ENCODE data around the gene SIX3.

Gene SIX3

DNA sequence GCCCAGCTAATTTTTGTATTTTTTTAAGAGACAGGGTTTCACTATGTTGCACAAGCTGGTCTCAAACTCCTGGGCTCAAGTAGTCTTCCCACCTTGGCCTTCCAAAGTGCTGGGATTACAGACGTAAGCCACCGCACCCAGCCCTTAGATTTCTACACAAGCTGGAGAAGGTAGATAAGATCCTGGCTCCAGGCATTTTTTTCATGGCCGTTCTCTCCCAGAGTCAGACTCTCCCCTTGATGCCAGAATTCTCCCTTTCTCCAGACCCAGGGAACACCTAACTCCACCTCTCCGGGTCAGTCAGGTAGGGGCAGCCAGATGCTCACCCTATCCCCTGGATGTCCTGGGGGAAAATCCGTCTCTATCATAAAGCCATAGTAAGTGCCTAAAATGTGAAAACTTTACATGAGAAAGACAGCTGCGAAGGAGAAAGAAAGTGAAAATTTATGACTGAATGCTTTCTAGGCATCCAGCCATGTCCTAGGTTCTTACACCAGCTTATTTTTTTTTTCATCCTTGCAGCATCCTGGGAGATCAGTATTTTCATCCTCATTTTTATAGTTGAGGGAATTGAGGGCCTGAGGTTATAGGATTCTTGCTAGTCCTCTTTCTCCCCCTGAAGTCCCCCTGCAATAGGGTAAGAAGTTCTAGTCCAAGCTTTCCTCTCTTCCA, 16.3 kb downstream of the SIX3 start:
- no peak overlapping the region for H2BK15ac ChIP-seq (ENCODE audit: low read depth, poor library complexity, severe bottlenecking)
- H3K36me3 ChIP-seq (ENCODE audit: control insufficient read depth in 1 of 2, insufficient read depth in 2 of 2, low read depth in 1 of 2, low read length in 2 of 2): no peaks in the 10 kb centered on the region
- peaks cover 11% of the 10 kb centered on the region for H3K4me1 ChIP-seq (ENCODE audit: control insufficient read depth, insufficient read depth, low read depth, low read length)
- no peaks in the 10 kb centered on the region for H3K9me3 ChIP-seq (ENCODE audit: control insufficient read depth, low read length)
- DNase-seq: no peak
- 100% methylated on average over 5 of the region's 6 CpGs for WGBS
- H4K8ac ChIP-seq (ENCODE audit: low read length): no peak overlapping the region
- no peak overlapping the region for H3K18ac ChIP-seq (ENCODE audit: low read depth in 1 of 2, low read length in 2 of 2)
- peak overlapping the region; percentile 17 for H3K9ac ChIP-seq (ENCODE audit: low read length)
- H3K4me2 ChIP-seq (ENCODE audit: low read length, poor library complexity, severe bottlenecking): no peak overlapping the region
- no peak overlapping the region for H3K14ac ChIP-seq (ENCODE audit: low read length in 2 of 2)
- no peak overlapping the region for H2AK5ac ChIP-seq (ENCODE audit: low read length, severe bottlenecking)
- no peak overlapping the region for H2AFZ ChIP-seq (ENCODE audit: low read depth, low read length)
- no peak overlapping the region for H2BK12ac ChIP-seq (ENCODE audit: low read length in 2 of 2)
- H3K4ac ChIP-seq (ENCODE audit: low read depth in 1 of 2, low read length in 2 of 2): no peak overlapping the region
- no peak overlapping the region for H3K4me3 ChIP-seq (ENCODE audit: insufficient read depth in 1 of 2, low read depth in 1 of 2, low read length in 2 of 2)
- no peaks in the 10 kb centered on the region for H3K79me1 ChIP-seq (replicated peaks; ENCODE audit: low read length, poor library complexity, severe bottlenecking)
- peaks cover 32 to 72% of the 10 kb centered on the region in 2 experiments for H3K27me3 ChIP-seq (ENCODE audit: control insufficient read depth in 1 of 2, insufficient read depth in 1 of 2, low read length in 2 of 2)
- H3K23ac ChIP-seq (ENCODE audit: low read length in 2 of 2): no peak overlapping the region
- H3K27ac ChIP-seq (ENCODE audit: low read length, poor library complexity, severe bottlenecking): no peak overlapping the region
- no peak overlapping the region for H4K91ac ChIP-seq (ENCODE audit: low read length)
- no peak overlapping the region for H2BK120ac ChIP-seq (ENCODE audit: low read depth, low read length)
- H2BK5ac ChIP-seq (ENCODE audit: low read depth, low read length, poor library complexity, severe bottlenecking): no peak overlapping the region

DNA sequence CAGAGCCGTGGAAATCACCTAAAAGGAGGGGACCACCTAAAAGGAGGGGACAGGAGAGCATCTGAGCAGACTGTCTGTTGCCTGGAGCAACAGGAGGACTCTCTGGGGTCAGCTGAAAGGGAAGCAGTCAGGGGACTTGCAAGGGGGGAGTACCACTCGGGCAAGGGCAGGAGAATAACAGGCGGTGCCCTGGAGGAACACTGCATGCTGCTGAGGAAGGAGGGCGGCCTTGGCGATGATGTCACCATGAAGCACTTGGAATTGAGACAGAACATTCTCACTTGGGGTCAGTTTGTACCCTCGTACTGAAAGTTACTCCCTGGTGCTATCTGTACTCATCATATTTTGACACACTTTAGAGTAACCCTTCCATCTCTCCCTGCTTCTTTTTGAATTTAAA, 18.4 kb downstream of the SIX3 start:
- H3K4me2 ChIP-seq (ENCODE audit: low read length, poor library complexity, severe bottlenecking): no peak overlapping the region
- peaks cover 11 to 61% of the 10 kb centered on the region in 2 experiments for H3K27me3 ChIP-seq (ENCODE audit: control insufficient read depth in 1 of 2, insufficient read depth in 1 of 2, low read length in 2 of 2)
- peaks cover 12% of the 10 kb centered on the region for H3K4me1 ChIP-seq (ENCODE audit: control insufficient read depth, insufficient read depth, low read depth, low read length)
- no peak overlapping the region for H2AFZ ChIP-seq (ENCODE audit: low read depth, low read length)
- H3K23ac ChIP-seq (ENCODE audit: low read length in 2 of 2): no peak overlapping the region
- no peak overlapping the region for H3K4me3 ChIP-seq (ENCODE audit: insufficient read depth in 1 of 2, low read depth in 1 of 2, low read length in 2 of 2)
- no peak overlapping the region for H3K14ac ChIP-seq (ENCODE audit: low read length in 2 of 2)
- H3K27ac ChIP-seq (ENCODE audit: low read length, poor library complexity, severe bottlenecking): no peak overlapping the region
- H2BK120ac ChIP-seq (ENCODE audit: low read depth, low read length): no peak overlapping the region
- no peak overlapping the region for H4K8ac ChIP-seq (ENCODE audit: low read length)
- H4K91ac ChIP-seq (ENCODE audit: low read length): no peak overlapping the region
- no peak overlapping the region for H3K18ac ChIP-seq (ENCODE audit: low read depth in 1 of 2, low read length in 2 of 2)
- H2BK5ac ChIP-seq (ENCODE audit: low read depth, low read length, poor library complexity, severe bottlenecking): no peak overlapping the region
- 79% methylated on average over 6 of the region's 6 CpGs for WGBS
- no peaks in the 10 kb centered on the region for H3K9me3 ChIP-seq (ENCODE audit: control insufficient read depth, low read length)
- H2BK15ac ChIP-seq (ENCODE audit: low read depth, poor library complexity, severe bottlenecking): no peak overlapping the region
- no peak overlapping the region for H3K9ac ChIP-seq (ENCODE audit: low read length)
- H3K79me1 ChIP-seq (replicated peaks; ENCODE audit: low read length, poor library complexity, severe bottlenecking): no peaks in the 10 kb centered on the region
- H2AK5ac ChIP-seq (ENCODE audit: low read length, severe bottlenecking): no peak overlapping the region
- no peak overlapping the region for H2BK12ac ChIP-seq (ENCODE audit: low read length in 2 of 2)
- no peaks in the 10 kb centered on the region for H3K36me3 ChIP-seq (ENCODE audit: control insufficient read depth in 1 of 2, insufficient read depth in 2 of 2, low read depth in 1 of 2, low read length in 2 of 2)
- DNase-seq: no peak
- H3K4ac ChIP-seq (ENCODE audit: low read depth in 1 of 2, low read length in 2 of 2): no peak overlapping the region

DNA sequence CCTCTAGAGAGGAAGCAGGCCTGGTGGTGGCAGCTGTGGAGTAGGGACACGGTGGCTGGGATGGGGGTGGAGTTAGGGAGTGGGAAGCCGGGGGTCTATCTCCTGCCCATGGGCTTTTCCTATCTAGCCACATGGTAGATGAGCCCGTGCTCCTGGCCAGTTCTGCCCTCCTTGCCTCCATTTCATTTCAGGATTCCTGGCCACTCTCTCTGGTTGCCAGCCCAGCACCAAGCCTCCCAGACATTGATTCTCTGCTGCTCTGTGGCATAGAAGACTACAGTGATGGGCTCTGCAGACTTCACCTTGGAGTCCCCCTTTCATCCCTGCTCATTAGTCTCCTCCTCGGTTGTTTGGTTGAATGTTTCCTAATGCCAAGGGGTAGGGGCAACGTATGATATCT, 19.4 kb downstream of the SIX3 start:
- Histone ChIP-seq H3K9ac (ENCODE audit: low read length) (no peak overlapping the region), H4K8ac (ENCODE audit: low read length) (no peak overlapping the region), H4K91ac (ENCODE audit: low read length) (no peak overlapping the region), H3K4me1 (ENCODE audit: control insufficient read depth, insufficient read depth, low read depth, low read length) (peaks cover 7% of the 10 kb centered on the region), H3K27me3 (ENCODE audit: control insufficient read depth in 1 of 2, insufficient read depth in 1 of 2, low read length in 2 of 2) (peaks cover 3 to 56% of the 10 kb centered on the region in 2 experiments), H3K14ac (ENCODE audit: low read length in 2 of 2) (no peak overlapping the region), H2BK5ac (ENCODE audit: low read depth, low read length, poor library complexity, severe bottlenecking) (no peak overlapping the region), H2AFZ (ENCODE audit: low read depth, low read length) (no peak overlapping the region), H3K36me3 (ENCODE audit: control insufficient read depth in 1 of 2, insufficient read depth in 2 of 2, low read depth in 1 of 2, low read length in 2 of 2) (no peaks in the 10 kb centered on the region), H2BK120ac (ENCODE audit: low read depth, low read length) (no peak overlapping the region), H2BK15ac (ENCODE audit: low read depth, poor library complexity, severe bottlenecking) (no peak overlapping the region), H2AK5ac (ENCODE audit: low read length, severe bottlenecking) (no peak overlapping the region), H3K4me3 (ENCODE audit: insufficient read depth in 1 of 2, low read depth in 1 of 2, low read length in 2 of 2) (no peak overlapping the region), H3K4ac (ENCODE audit: low read depth in 1 of 2, low read length in 2 of 2) (no peak overlapping the region), H3K4me2 (ENCODE audit: low read length, poor library complexity, severe bottlenecking) (no peak overlapping the region), H2BK12ac (ENCODE audit: low read length in 2 of 2) (no peak overlapping the region), H3K23ac (ENCODE audit: low read length in 2 of 2) (no peak overlapping the region), H3K18ac (ENCODE audit: low read depth in 1 of 2, low read length in 2 of 2) (no peak overlapping the region), H3K27ac (ENCODE audit: low read length, poor library complexity, severe bottlenecking) (no peak overlapping the region), H3K79me1 (replicated peaks; ENCODE audit: low read length, poor library complexity, severe bottlenecking) (no peaks in the 10 kb centered on the region), H3K9me3 (ENCODE audit: control insufficient read depth, low read length) (no peaks in the 10 kb centered on the region)
- no peak for DNase-seq
- WGBS: 76% methylated on average over 5 of the region's 5 CpGs

DNA sequence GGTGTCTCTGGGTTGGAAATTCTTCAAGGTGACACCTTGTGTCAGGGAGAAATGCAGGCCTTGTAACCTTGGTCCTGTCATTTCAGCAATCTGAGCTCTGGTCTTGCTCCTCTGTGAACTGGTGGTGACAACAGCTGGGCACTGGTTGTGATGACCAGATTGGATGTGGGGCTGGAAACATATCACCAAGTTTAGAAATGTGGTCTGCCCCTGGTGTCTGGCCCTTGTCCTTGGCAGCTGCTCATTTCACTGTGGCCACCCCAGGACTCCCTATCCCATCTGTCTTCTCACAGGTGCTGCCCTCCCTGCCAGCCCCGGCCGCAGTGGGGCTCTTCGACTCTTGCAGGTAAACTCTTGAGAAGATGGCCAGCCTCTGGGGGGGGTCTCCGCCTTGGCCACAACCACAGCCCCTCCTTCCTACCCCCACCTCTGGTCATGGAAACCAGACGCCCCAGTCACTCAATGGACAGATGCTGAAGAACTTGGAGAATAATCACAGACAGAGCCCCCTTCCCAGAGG, 20.7 kb downstream of the SIX3 start:
- no peak overlapping the region for H3K9ac ChIP-seq (ENCODE audit: low read length)

More for the DNA sequence above, 20.7 kb downstream of the SIX3 start:
- H3K27ac ChIP-seq (ENCODE audit: low read length, poor library complexity, severe bottlenecking): no peak overlapping the region
- H2AFZ ChIP-seq (ENCODE audit: low read depth, low read length): no peak overlapping the region
- H3K9me3 ChIP-seq (ENCODE audit: control insufficient read depth, low read length): no peaks in the 10 kb centered on the region
- no peak overlapping the region for H2BK15ac ChIP-seq (ENCODE audit: low read depth, poor library complexity, severe bottlenecking)
- no peak overlapping the region for H4K8ac ChIP-seq (ENCODE audit: low read length)
- no peak overlapping the region for H2BK120ac ChIP-seq (ENCODE audit: low read depth, low read length)
- H3K14ac ChIP-seq (ENCODE audit: low read length in 2 of 2): no peak overlapping the region
- no peak for DNase-seq
- no peak overlapping the region for H3K4me3 ChIP-seq (ENCODE audit: insufficient read depth in 1 of 2, low read depth in 1 of 2, low read length in 2 of 2)
- no peak overlapping the region for H4K91ac ChIP-seq (ENCODE audit: low read length)
- H3K18ac ChIP-seq (ENCODE audit: low read depth in 1 of 2, low read length in 2 of 2): no peak overlapping the region
- H3K4me1 ChIP-seq (ENCODE audit: control insufficient read depth, insufficient read depth, low read depth, low read length): peaks cover 7% of the 10 kb centered on the region
- peaks cover 0 to 48% of the 10 kb centered on the region in 2 experiments for H3K27me3 ChIP-seq (ENCODE audit: control insufficient read depth in 1 of 2, insufficient read depth in 1 of 2, low read length in 2 of 2)
- no peak overlapping the region for H3K4me2 ChIP-seq (ENCODE audit: low read length, poor library complexity, severe bottlenecking)
- no peak overlapping the region for H2BK5ac ChIP-seq (ENCODE audit: low read depth, low read length, poor library complexity, severe bottlenecking)
- no peak overlapping the region for H3K23ac ChIP-seq (ENCODE audit: low read length in 2 of 2)
- H3K79me1 ChIP-seq (replicated peaks; ENCODE audit: low read length, poor library complexity, severe bottlenecking): no peaks in the 10 kb centered on the region
- no peak overlapping the region for H2BK12ac ChIP-seq (ENCODE audit: low read length in 2 of 2)
- WGBS: 93% methylated on average over 5 of the region's 5 CpGs
- no peak overlapping the region for H3K4ac ChIP-seq (ENCODE audit: low read depth in 1 of 2, low read length in 2 of 2)
- no peaks in the 10 kb centered on the region for H3K36me3 ChIP-seq (ENCODE audit: control insufficient read depth in 1 of 2, insufficient read depth in 2 of 2, low read depth in 1 of 2, low read length in 2 of 2)
- no peak overlapping the region for H2AK5ac ChIP-seq (ENCODE audit: low read length, severe bottlenecking)
